ENCODE results near the gene TMEM132C.

Gene TMEM132C

DNA sequence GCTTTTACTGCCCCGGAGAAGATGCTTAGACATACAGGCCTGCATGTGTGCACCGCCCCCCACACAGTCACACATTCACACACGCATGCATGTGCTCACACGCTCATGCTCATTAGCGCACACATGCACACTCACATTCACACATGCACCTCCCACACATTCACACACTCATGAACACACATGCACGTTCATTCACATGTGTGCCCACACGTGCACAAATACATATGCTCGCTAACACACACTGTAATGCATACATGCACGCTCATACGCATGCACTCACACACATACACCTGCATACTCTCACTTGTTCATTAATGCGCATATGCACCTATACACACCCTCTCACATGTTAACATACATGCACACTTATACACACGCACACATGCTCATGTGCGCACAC, 21.9 kb downstream of the TMEM132C start:
- no peak for DNase-seq

DNA sequence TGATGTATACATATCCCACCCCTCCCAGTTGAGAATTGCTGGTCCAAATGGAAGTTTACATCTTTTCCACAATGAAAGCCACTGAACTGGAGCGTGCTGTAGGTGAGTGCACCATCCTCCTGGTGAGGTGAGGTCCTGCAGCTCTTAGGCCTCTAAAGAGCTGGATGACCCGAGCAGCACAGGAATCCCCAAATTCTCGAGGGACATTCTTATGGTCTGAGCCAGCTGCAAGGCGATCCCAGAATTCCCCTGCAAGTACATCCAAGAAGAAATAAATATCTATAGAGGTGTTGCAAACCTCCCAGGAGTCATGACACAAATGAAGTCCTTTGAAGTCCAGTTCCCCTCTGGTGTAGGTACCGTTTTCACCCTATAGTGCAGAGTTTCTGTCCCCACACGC, 24.0 kb downstream of the TMEM132C start:
- no peak for DNase-seq

DNA sequence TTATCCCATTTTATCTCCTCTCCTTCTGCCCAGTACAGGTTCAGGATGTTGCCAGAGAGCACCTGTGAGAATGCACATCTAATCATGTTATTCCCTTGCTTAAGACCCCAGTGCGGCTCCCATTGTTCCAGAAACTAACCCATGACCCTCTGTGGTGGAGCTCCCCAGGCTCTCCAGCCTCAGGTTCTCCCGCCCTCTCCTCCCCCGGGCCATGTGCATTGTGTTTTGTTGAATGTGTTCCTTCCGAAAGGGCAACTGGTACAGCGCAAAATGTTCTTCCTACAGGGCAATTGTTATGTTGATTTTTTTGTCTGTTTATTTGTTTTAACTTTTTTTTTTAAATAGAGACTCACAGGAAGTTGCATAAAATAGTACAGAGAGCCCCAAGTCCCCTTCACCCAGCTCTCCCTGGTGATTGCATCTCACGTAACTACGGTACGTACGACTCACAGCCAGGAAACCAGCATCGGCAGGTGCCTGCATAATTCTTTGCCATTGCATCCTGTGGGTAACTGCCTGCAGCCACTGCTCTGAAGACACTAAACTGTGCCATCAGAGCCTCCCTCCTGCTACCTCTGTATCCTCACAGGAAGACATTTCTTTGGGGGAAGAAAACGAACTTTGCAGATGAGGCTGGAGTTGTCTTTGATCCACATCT, 31.2 kb downstream of the TMEM132C start:
- DNase-seq, result no peak

DNA sequence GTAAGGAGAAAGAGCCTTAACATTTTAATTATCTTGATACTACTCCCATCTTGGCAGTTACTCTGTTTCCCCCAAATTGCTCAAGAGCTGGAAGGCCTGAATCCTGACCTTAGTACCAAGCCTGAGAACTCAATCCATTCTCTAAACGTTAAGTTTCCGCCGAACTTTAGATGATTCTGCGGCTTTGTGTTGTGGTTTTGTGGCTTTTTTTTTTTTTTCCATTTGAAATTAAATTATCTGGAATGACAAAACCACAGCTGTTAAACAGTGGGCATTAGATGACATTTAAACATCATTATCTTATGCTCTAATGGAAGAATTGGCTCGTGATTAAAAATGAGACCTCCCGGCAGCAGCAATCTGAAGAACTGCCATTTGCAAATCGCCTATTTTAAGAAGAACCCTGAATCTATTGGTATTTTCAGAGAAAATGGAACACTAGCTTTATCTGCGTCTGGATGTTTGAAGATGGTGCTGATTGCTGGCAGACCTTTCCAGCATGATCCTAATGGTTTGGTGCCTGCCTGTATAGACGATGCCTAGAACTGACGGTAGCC, 38.4 kb downstream of the TMEM132C start:
- no peak for DNase-seq

DNA sequence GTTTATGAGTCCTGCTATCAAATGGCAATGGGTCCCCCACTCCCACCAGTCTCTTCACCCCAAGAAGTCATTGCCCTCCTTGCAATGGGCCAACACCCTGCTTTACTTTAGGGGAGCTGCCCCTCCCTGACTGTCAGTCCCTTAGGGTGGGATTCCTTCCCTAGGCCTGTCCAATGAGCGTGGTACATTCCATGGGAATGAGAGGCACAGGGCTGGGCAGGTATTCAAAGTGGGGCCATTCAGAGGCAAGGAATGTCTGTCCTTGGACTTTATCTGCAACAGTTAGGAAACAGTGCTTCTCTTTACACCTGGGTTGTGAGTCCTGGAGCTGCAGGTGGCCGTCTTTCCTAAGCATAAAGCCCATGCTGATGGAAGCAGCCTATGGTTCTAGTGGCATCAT, 40.8 kb downstream of the TMEM132C start:
- DNase-seq, result no peak

DNA sequence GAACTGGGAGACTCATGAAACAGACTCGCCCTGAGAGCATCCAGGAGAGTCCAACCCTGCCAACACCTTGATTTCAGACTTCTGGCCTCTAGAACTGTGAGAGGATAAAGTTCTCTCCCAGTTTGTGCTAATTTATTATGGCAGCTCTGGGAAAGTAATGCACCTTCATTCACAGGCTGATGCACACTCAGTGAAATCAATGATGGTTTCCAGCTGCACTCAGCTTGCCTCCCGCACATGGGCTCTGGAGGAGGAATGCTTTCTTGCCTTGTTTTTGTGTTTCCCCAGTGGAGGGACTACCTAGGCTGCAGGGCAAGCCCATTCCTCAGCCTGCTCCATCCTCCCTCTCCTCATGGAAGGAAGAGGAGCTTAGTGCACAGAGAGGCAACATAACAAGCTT, 45.7 kb downstream of the TMEM132C start:
- no peak for DNase-seq

DNA sequence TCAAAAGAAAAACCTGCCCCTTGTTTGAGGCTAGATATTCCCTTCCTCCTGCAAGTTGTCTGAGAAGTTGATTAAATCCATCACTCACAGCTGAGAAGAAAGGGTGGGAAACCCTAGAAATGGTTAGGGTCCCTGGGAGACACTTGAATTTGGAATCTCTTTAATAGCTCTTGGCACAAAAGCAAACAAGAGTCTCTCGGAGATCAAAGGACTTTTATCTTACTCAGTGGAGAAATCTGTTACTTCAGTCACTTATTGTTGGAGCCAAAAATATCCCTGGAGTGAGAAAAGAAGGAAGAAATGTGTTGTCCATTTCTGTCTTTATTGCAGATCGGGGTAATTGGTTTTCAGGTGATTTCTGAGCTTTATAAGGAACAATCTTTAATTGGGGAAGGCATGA, 47.0 kb downstream of the TMEM132C start:
- no peak for DNase-seq

DNA sequence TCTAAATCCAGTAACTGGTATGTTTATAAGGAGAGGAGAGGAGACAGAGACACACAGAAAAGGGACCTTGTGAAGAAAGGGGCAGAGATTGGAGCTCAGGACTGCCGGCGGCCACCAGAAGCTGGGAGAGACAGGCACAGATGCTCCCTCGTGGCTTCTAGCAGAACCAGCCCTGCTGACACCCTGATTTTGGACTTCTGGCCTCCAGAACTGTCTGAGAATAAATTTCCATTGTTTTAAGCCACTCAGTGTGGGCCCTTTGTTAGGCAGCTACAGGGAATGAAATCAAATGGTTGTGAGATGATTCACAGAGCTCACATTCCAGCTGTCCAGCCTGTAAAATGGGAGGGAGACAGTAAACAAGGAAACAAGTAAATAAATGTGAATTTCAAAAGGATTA, 47.6 kb downstream of the TMEM132C start:
- DNase-seq, result no peak

DNA sequence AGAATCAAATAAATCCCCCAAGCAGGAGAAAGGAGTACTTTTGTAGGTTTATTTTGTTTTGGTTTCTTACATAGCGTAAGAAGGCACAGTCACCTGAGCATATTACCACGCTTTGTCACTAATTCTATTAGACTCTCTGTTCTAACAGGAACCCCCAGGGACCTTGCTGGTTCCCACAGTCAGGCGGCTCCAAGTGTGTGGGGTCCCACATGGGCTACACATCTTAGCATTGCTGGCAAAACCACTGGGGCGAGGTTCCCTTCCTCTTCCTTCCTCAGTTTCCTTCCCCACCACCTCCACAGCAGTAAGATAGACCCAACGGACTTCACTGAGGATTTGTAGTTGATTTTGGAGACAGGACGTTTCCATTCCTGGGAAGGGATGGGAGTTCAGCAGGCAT, 49.1 kb downstream of the TMEM132C start:
- no peak for DNase-seq

DNA sequence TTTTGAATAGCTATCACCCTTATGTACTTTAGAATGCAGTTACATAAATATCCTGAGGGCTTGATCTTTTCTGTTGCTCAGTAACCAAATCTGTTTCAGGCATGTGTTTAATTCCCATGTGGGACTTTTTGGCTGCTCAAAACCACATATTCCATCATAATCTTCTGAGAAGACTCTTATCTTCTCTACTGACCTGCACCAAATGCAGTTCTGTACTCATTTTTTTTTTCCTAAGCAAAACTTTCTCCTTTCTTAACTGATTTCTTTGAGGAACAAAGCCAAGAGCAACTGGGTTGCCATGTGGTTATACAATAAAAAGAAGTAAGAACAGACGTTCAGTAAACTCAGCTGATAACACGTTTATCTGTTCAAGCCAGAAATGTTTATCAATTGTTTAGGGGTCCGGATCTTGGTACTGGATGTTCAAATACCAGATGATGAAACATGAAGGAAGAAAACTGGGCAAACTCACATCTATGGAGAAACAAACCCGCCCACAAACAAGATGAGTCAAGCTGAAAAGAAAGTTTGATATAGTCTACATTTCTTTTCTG, 50.1 kb downstream of the TMEM132C start:
- no peak for DNase-seq

DNA sequence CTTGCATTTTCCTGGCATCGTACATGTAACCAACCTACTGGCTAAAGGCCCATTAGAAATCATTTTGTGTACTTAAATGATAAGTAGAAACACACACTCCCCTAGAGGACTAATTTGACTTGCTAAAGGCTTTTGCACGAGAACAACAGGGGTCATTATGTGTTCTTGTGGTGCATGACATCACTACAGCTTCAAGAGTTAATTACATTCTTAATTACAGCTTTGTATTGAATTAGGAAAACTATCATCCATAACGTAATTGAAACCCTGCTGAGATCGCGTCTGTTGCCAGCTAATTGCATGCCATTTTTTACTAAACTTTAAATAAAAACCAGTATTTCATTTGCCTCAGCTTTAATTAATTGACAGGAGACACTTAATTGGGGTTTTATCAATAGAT, 51.4 kb downstream of the TMEM132C start:
- DNase-seq, result no peak

DNA sequence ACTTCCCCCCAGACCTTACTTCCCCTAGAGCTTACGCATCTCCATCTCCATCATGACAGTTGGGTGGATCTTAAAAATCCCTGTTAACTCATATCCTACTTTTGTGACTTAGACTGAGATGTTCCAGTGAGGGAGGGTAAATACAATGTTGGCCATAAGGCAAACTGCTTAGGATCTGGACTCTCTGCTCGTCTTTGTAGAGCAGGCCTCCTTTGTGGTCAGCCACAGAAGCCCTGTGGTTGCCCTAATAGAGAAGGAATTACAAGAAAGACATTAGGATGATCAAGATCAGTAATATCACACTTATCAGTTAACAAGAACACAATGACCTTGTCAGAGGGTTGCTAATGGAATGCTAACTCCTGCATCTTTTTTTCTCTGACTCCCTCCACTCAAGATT, 52.0 kb downstream of the TMEM132C start:
- no peak for DNase-seq

DNA sequence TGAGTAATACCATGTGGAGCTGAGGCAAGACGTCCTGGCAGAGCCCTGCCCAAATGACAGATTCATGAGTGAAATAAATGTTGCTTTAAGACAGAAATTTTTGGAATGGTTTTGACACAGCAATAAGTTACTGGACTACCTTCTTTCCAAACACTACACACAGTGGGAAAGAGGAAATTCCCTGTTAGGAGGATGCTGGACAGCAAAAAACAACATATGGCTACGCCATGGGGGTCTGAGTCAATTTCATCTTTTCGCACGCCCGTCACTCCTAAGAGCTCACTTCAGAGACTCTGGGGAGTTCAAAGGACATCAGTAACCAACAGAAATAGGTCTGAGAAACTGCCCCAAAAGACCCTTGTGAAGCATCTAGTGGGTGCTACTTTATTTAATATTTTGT, 55.4 kb downstream of the TMEM132C start:
- no peak for DNase-seq

DNA sequence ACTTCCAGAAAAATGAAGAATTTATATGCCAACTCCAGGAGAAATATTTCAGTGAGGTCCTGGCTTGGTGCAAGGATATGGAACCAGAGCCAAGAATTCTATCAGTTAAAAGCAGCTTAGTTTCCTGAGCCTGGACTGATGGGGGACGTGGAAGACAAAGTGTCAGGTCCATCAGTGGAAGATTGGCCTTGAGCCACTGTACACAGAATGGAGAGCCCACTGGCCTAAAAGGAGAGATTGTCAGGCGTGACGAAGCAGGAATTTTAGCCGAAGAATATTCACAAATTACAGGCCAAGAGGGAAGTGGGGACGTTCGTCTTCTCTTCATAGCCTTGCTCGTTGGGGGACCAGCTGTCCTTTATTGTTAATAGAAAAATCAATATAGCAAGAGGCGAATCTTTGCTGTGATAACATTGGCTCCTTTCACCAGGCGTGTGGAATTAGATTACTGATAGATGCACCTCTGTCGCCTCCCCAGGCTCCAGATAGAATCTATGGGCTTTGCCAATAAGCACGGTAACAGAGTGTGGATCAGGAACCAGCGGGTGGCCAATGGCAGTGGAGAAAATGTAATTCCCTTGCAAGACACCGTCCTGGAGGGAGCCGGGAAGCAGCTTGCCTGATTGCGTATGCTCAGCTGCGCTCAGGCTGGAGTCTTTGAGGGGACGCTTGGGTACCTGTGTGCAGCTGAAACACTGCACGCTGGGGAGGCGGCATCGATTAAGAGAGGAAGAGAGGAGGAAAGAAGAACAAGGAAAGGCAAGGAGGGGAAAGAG, 56.4 kb downstream of the TMEM132C start:
- no peak for DNase-seq

DNA sequence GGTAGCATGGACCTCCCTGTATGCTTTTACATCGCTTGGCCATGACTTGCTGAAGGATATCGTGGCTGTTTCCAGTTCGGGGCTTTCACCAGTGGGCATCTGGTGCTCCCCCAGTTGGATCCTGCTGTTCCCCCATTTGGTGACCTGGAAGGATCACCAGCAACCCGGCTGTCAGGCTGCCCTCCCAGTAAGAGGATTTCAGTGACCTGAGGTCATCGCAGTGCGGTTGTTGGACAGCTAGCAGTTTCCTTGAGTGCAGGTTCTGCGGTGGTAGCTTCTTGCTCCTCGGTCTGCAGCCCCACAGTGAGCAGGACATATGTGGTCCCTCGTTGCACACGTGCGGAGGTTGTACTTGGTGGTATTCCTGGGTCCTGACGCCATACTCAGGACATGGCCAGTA, 58.7 kb downstream of the TMEM132C start:
- no peak for DNase-seq

DNA sequence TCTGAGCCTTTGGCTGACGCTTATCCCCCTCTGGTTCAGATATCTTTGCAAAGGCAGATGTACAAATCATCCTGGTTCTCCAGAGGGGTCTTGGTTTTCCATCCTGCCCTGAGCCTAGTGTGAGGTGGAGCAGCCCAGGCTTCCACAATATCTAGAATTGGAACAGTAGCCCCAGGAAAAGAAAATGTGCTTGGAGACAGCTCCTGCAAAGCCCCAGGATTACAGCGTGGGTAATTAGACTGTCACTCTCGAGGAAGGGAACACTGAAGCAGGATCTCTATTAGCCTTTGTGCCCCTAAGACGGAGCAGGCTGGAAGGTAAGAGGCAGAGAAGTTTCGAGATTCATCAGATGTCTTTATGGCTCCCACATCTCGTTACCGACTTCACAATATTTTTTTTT, 59.4 kb downstream of the TMEM132C start:
- DNase-seq, result no peak

DNA sequence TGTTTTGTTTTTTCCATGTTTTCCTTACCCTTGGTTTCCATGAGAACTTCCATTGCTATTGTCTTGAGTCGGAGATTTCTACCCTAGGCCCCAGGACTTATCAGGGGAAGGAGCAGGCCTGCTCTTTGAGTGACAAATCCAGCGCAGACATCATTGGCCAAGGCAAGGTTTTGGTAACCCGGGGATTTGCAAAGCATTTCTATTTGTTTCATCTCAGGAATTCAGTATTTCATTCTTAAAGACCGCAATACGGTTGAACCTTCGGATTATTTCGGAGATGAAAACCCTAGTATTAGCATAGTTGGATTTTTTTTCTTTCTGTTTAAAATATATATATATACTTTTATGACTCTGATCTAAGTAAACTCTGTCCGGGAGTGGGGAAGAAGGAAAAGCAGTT, 62.0 kb downstream of the TMEM132C start:
- no peak for DNase-seq

DNA sequence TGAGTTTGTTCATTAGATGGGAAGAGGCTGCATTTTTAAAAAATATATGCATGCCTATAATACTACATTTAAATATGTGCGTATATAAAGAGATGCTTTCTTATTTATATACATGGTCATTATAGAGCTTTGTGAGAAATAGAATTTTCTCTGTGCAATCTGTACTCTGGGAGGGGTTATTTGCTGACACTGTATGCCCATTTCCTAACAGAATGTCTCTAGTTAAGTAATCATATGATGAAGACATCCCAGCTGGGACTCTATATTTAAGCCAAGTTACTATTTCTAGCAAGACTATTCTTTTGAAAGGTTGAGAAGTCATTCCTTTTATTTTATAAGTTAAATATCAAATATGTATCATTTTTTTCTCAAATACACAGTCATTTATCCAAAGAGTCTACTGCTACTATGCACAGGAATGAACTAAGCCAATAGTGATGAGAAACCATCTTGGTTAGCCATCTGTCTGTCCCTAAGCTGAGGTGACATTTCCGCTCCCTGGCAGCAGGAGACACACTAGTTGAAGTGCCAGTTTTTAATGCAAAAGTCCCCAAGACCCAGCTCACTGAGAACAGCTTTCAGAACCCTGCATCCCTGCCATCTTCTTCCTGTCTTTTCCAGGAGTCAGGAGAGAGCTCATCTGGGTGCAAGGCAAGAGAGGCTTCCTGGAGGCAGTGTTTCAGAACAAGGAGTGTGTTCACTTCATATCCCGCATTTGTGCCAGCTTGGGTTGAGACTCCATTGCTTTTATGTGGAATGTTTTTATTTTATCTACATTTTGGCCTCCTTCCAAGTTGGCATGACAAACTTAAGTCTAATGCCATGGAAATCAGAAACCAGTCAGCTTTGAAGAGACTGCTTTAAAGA, 69.5 kb downstream of the TMEM132C start:
- no peak for DNase-seq

DNA sequence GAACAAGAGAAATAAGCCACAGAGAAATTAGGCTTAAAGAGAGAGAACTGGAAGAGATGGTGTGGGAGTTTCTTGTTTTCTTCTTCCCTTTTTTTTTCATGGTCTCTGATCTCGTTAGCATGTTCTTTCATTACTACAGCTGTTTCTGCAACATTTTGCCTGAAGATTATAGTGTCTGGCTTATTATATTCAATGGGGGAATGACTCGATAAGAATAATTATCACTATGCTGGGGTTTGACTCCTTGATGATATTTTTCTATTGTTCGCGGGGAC, 70.0 kb downstream of the TMEM132C start:
- no peak for DNase-seq

DNA sequence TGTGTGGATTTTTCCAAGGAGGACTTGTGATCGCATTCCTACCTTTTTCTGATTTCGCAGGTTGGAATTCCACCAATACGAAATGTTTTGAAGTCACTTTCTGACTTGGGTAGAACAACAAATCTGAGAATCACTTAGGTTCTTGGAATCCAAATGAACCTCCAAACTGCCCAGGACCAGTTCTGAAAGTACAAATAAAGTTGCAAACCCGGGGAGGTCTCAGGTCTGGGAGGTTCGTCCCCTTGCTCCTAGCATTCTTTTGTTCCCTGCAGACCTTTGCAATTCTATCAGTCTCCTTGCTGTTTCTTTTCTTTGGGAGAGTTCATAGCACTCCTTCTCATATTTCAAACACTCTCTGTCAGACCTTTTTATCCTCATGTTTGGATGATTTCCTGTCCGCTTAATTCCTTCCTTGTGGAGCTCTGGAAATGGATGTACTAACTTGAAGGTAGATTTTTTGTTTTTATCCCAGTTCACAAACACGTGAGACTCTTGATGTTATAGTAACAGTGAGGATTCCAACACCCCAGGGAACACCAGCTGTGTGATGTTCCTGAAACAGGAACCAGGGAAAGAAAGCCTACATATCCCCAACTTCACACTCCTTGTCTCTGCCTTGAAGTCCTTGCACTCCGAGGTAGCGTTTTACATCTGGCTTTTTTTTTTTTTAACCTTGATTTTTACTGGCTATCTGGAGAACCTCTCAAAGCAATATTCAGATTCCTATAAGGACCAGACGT, 70.6 kb downstream of the TMEM132C start:
- DNase-seq, result no peak

DNA sequence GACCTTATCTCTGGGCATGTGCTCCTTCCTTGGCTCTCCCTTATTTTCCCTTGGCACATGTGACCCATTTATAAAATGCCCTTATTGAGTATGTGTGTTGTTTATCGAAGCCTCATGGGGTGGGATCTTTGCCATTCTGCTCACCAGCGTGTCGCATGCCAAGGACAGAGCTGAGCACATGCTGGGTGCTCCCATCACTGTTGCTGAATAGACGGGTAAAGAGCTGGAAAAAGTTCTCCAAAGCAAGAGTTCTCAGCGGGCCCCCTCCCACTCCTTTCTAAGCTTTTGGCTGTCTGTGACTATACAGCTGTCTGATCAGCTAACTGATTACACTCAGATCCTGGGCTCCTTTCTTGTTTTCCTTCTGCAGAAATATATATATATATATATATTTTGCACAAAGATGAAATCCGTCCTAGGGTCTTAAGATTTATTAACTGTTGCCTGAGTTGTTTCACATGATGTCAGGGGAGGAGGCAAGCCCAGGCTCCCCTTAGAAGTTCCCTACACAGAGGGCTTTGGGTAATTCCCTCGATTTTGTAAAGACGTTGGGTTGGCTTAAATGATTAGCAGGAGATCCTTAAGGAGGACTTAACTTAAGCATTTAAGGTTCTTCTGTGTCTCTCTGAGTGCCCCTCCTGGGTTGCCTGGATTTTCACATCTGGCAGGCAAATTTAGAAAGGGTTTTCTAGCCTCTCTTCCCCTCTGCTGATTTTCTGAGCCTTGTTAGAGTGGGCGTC, 71.6 kb downstream of the TMEM132C start:
- DNase-seq, result no peak

DNA sequence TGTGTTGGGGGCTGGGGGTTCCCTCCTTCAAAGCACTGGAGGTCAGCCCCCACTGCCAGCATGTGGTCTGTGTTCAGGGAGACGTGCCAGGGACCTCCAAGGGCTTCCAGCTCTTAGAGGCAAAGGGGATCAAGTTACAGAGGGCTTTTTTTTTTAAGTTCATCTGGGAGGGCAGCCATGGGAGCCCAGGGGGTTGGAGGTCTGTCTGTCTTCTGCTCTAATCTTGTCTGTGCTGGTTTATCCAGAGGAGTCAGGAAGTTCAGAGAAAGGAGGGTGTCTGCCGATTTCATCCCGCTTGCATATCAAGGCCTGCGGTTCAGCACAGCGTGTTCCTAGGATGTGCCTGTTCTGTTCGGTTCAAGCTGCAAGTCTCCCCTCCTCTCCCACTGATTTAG, 72.2 kb downstream of the TMEM132C start:
- no peak for DNase-seq

Data from effector CD8-positive, alpha-beta T cell (primary cell).